Stimulated activated CD4-positive, alpha-beta T cell treated with anti-CD3 and anti-CD28 coated beads, Interleukin-4, amount 100 ng/mL, for 24 hours (primary cell): ENCODE results near the gene COQ8A.

Experiments used
- DNase-seq: peaks from one replicate; pipeline ENCODE4 v3.0.0-alpha.2; 2020

COQ8A gene

DNA sequence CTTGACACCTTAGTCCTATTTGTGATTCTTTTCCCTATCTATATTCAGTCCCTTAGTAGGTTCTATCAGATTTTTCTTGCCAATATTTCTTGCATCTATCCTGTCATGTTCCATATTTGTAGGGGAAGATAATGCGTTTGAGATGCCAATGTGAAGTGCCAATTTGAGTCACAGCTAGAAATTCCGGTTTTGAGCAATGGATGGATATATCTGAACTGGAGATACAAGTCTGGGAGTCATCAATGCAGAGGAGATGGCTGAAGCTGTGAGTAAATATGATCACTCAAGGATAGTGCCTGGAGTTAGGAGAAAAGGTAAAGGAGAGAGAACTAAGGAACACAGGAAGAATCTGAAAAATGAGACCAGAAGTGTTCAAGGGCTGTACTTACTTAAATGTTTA, 93.8 kb downstream of the COQ8A start:
- DNase-seq, result no peak

DNA sequence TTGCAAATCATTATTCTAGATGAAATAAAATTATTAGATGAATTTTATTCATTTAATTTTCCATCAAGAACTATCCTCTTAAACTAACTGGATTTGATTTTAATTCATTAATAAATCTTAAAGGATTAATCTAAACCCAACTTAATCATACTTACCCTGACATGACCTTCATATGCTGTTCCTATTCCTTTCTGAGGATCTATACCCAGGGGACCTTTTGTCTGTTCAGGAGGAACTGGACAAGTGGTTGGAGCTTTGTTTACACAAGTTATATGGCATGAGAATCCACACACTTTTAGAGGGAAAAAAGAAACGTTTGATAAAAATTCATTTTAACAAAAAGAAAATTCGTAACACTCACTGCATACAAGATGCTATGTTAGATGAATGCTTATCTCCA, 95.2 kb downstream of the COQ8A start:
- DNase-seq, result no peak

DNA sequence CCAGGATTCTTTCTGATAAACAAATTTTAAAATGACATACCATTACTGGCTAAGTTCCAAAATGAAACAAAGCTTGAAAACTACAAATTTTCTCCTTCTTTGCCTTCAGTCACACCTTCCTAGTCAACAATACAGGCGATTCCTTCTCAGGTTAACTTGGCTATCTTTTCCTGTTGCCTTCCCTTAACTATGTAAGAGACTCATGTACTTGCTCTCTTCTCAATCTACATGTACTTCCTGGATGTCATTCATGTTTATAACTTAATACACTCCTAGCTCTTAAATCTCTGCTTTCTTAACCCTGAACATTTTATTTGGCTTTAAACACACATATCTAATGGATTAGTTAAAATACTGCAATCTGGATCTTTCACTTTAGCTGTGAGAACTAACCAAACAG, 97.0 kb downstream of the COQ8A start:
- DNase-seq, result no peak
